CD4-positive, alpha-beta memory T cell (primary cell): ENCODE measurements around the gene DPY19L1. TPM values are rescaled to one million over a fixed set of nuclear protein-coding genes. Genes with fewer than 3 reads are reported as not detected.
"Not testable (repeated sequence)": the region's sequence is repeated elsewhere in the genome, so short reads cannot be mapped to it uniquely, and the experiment has no call there.

ENCODE experiments used
- CTCF ChIA-PET: fragments of 350-600 bp; sonication (Branson Sonifier 250); formaldehyde crosslinking; loops from one replicate; lab custom pipeline; 2021; ENCODE audit warnings: inconsistent platforms; ENCODE audit not compliant: partially characterized antibody; lab: Charles Lee
- POLR2A ChIA-PET: fragments of 350-600 bp; sonication (Branson Sonifier 250); formaldehyde crosslinking; loops from one replicate; lab custom pipeline; 2021; ENCODE audit not compliant: partially characterized antibody; lab: Charles Lee
- DNase-seq, 5 donors: peaks; one replicate each; pipeline versions ENCODE4 v3.0.0 to v3.0.0-alpha.2; 2020 to 2022; ENCODE audit warnings: mixed read lengths in 1 of 5
- H3K27ac ChIP-seq: one replicate; pipeline ENCODE4 v1.7.0; 2013; ENCODE audit warnings: low read depth, low read length
- H3K27me3 ChIP-seq: 2 replicates; pipeline ENCODE4 v1.7.0; 2013; ENCODE audit warnings: mild to moderate bottlenecking, low read length, moderate library complexity; ENCODE audit not compliant: insufficient read depth
- H3K36me3 ChIP-seq: 2 replicates; pipeline ENCODE4 v1.7.0; 2013; ENCODE audit warnings: mild to moderate bottlenecking, low read length, moderate library complexity; ENCODE audit not compliant: insufficient read depth
- H3K4me1 ChIP-seq: 2 replicates; pipeline ENCODE4 v1.7.0; 2013; ENCODE audit warnings: mild to moderate bottlenecking, low read length, moderate library complexity; ENCODE audit not compliant: insufficient read depth
- H3K4me3 ChIP-seq, 2 donors: one replicate each; pipeline ENCODE4 v1.7.0; 2013; ENCODE audit warnings: low read length in 2 of 2, mild to moderate bottlenecking in 1 of 2
- H3K9me3 ChIP-seq, 2 donors: one replicate each; pipeline ENCODE4 v1.7.0; 2013; ENCODE audit warnings: low read length in 2 of 2, control low read depth in 1 of 2; ENCODE audit not compliant: control insufficient read depth in 1 of 2
- H3K27ac Mint-ChIP-seq, 7 donors: one replicate each; pipeline ENCODE4 v1.8.0; 2020 to 2021; ENCODE audit warnings: mixed read lengths in 7 of 7, mild to moderate bottlenecking in 6 of 7, inconsistent platforms in 3 of 7, moderate library complexity in 3 of 7
- H3K27me3 Mint-ChIP-seq, 2 donors: one replicate each; pipeline ENCODE4 v1.8.0; 2020 to 2021; ENCODE audit warnings: mixed read lengths in 2 of 2
- H3K36me3 Mint-ChIP-seq, 2 donors: one replicate each; pipeline ENCODE4 v1.8.0; 2020 to 2021; ENCODE audit warnings: mixed read lengths in 2 of 2, inconsistent platforms in 1 of 2, mild to moderate bottlenecking in 1 of 2
- H3K4me1 Mint-ChIP-seq, 4 donors: one replicate each; pipeline ENCODE4 v1.8.0; 2020 to 2021; ENCODE audit warnings: mixed read lengths in 4 of 4, mild to moderate bottlenecking in 1 of 4
- H3K4me3 Mint-ChIP-seq, 8 donors: one replicate each; pipeline ENCODE4 v1.8.0; 2020 to 2021; ENCODE audit warnings: mixed read lengths in 8 of 8, mild to moderate bottlenecking in 7 of 8, moderate library complexity in 6 of 8, inconsistent platforms in 3 of 8
- H3K9me3 Mint-ChIP-seq, 8 donors: one replicate each; pipeline ENCODE4 v1.8.0; 2020 to 2021; ENCODE audit warnings: mixed read lengths in 8 of 8, mild to moderate bottlenecking in 5 of 8, inconsistent platforms in 3 of 8, moderate library complexity in 1 of 8
- intact Hi-C: fragments of 100-400 bp; cut with micrococcal nuclease; formaldehyde crosslinking; loops from one replicate; pipeline ENCODE4 v1.15.1; 2023
- polyA plus RNA-seq, 2 donors: library from polyadenylated mRNA; unstranded; fragments of 300-500 nt; fragmentation: Illumina TruSeq; gene quantifications; one replicate each; pipeline ENCODE4 v1.2.3, GENCODE V29; 2021
- total RNA-seq, 2 experiments: library from RNA; stranded (reverse); gene quantifications; one replicate each; pipeline ENCODE4 v1.2.3, GENCODE V29; 2021

The DPY19L1 gene
- total and polyA plus RNA-seq, 4 experiments from 2014 or later: 0.75 to 15.9 (median 7.8) TPM

DNA sequence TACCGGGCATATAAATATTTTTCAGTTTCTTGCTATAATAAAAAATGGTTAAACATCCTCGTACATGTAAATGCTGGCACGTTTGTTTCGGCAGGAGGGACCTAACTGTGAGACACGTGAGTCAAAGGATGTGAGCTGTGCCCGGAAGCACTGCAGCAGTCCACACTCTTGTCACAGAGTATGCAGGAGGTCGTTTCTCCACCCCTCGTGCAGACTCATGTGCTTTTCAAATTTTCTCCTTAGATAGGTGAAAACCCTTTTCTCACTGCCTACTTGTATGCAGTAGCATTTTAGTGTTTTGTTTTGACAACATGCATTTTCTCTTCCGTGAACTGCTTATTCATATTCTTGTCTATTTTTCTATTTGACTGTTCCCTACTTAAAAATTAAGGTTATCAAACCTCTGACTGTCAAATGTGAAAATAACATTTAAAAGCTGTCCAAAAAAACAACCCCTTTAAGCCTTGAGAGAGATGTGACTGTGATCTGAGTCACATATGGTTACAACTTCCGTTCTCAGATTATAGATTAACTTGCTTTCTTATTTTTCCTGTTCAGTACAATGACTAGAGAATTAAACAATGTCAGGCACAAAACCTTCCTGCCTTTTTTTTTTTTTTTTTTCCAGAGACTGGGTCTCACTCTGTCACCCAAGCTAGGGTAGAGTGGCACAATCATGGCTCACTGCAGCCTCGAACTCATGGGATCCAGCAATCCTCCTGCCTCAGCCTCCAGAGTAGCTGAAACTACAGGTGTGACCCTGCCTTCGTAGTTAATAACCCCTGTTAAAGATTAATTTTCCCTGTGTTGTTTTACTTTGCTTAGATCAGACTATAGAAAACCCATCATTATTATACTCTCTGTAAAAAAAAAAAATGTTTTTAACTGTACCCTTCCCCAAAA, 45.1 kb downstream of the DPY19L1 start:
- no peaks in the 10 kb centered on the region for H3K9me3 Mint-ChIP-seq
- H3K27me3 ChIP-seq: no peaks in the 10 kb centered on the region
- peaks cover 22% of the 10 kb centered on the region for H3K4me1 ChIP-seq
- H3K27ac Mint-ChIP-seq: peak overlapping the region; percentile 82 to 96 (median 93)
- no peaks in the 10 kb centered on the region for H3K36me3 Mint-ChIP-seq
- intact Hi-C loops: loop anchor here (1.0 kb wide), 1 partner anchor 43 kb away; no protein-coding TSS in a partner anchor
- H3K27ac ChIP-seq: peak overlapping the region; percentile 10
- H3K4me3 Mint-ChIP-seq: peak overlapping the region; percentile 65 to 94 (median 85)
- peak overlapping the region in 1 of 2 donors; percentile 25 for H3K4me3 ChIP-seq
- DNase-seq: peak; percentile 29 to 75 (median 34)
- peaks cover 16 to 27% (median 21%) of the 10 kb centered on the region in 4 donors for H3K4me1 Mint-ChIP-seq
- no peaks in the 10 kb centered on the region for H3K36me3 ChIP-seq
- H3K9me3 ChIP-seq: no peaks in the 10 kb centered on the region
- CTCF ChIA-PET: no interaction called here
- H3K27me3 Mint-ChIP-seq: no peaks in the 10 kb centered on the region
- POLR2A ChIA-PET: interaction anchor here (2.2 kb wide), 1 partner anchor 44 kb away, joined by 8 read pairs; no protein-coding TSS in a partner anchor

DNA sequence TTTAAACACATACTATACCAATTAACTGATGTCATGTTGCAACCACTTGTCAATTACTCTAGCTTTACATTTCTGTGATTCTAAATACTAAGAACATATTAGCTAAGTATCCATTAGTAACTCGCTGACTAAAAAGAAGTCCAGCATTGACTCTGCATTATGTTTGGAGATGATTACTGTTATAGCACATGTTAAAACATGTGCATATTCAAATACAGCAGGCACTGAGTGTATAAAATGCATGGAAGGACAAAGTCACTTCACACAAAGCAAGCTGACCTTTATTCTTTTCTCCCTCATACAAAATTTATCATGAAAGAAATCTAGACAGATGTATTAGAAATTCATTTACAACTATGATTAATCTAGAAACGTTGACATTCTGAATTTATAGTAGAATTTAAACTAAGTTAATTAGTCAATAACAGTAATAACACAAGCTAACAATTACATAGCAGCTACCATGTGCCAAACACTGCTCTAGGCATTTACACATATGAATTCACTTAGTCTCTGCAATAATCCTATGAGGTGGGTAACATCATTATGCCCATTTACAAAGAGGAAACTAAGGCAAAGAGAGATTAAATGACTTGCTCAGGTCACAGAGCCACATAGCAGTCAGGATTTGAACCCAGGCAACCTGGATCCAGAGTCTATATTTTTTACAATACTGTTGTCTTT, 48.7 kb downstream of the DPY19L1 start:
- H3K9me3 Mint-ChIP-seq: not testable (repeated sequence)

DNA sequence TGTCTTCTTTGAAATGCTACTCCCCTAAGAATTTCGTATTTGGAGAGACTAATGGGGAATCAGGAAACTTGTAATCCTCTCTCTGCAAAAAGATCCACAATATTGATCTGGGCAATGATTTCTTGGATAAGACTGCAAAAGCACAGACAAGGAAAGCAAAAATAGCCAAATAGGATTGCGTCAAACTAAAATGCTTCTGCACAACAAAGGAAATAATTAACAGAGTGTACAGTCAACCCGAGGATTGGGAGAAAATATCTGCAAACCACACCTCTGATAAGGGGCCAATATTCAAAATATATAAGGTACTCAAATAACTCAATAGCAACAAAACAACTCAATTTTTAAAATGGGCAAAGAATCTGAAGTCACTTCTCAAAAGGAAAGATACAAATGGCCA, 52.1 kb downstream of the DPY19L1 start:
- H3K27me3 Mint-ChIP-seq, H3K9me3 ChIP-seq, POLR2A ChIA-PET, H3K4me1 ChIP-seq, H3K4me3 ChIP-seq, DNase-seq, H3K27ac ChIP-seq, H3K4me3 Mint-ChIP-seq, CTCF ChIA-PET, H3K9me3 Mint-ChIP-seq, H3K36me3 ChIP-seq, H3K27me3 ChIP-seq, H3K4me1 Mint-ChIP-seq, H3K27ac Mint-ChIP-seq, intact Hi-C loops: not testable (repeated sequence)
- H3K36me3 Mint-ChIP-seq: peaks cover 10 to 21% of the 10 kb centered on the region in 2 donors

More for the DNA sequence above, 48.7 kb downstream of the DPY19L1 start:
- H3K36me3 Mint-ChIP-seq, H3K27ac Mint-ChIP-seq, H3K27ac ChIP-seq, intact Hi-C loops, DNase-seq, H3K4me3 ChIP-seq, H3K36me3 ChIP-seq, H3K27me3 Mint-ChIP-seq, CTCF ChIA-PET, H3K9me3 ChIP-seq, H3K27me3 ChIP-seq, POLR2A ChIA-PET, H3K4me3 Mint-ChIP-seq: not testable (repeated sequence)
- peaks cover 16 to 27% (median 21%) of the 10 kb centered on the region in 4 donors for H3K4me1 Mint-ChIP-seq
- peaks cover 22% of the 10 kb centered on the region for H3K4me1 ChIP-seq

DNA sequence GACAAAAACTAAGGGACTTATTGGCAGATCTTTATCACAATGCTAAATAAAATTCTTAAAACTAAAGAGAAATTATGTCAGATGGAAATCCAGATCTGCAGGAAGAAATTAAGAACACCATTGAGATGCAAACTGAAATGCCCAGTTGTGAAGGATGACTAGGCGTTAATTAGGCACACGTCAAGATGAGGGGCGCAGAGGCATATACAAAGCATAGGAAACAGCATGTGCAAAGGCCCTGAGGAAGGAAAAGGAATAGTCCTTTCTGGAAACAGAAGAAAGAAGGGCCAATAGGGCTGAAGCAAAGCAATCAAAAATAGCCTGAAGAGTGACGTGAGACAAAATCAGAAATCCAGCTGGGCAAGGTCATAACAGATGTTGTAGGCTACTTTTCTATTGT, 53.1 kb downstream of the DPY19L1 start:
- H3K36me3 ChIP-seq, H3K4me1 ChIP-seq, H3K9me3 Mint-ChIP-seq, CTCF ChIA-PET, POLR2A ChIA-PET, DNase-seq, H3K4me3 ChIP-seq, H3K27me3 ChIP-seq, H3K9me3 ChIP-seq, H3K27ac Mint-ChIP-seq, H3K27ac ChIP-seq, intact Hi-C loops, H3K27me3 Mint-ChIP-seq, H3K4me1 Mint-ChIP-seq: not testable (repeated sequence)
- peaks cover 10 to 21% of the 10 kb centered on the region in 2 donors for H3K36me3 Mint-ChIP-seq
- peak overlapping the region in 1 of 8 donors; percentile 43 for H3K4me3 Mint-ChIP-seq

DNA sequence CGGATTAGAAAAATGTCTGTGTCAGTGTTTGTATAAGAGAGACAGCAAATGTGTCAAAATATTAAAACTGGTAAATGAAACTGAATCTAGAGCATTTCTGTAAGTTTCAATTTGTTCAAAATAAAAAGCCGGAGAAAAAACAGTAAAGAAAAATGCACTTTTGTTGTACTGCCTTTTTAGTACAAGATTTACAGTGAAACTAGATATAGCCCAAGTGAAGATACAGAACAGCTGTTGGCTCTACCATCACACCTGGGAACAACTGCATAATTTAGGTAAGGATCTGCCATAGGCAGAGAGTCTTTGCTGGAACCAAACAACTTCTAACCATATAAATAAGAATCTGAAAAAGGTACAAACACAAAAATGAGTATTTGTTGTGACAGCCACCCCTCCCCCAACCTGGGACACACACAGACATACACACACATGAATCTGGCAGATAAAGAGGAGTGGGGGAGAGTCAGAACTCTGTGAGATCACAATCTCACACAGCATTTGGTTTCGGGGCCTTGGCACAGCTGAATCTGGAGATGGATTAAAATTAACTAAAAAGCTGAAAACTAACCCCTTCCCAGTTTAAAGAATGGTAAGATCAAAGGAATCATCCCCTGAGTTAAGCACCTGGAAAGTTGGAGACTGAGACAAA, 54.8 kb downstream of the DPY19L1 start:
- no peaks in the 10 kb centered on the region for H3K4me1 ChIP-seq
- no peaks in the 10 kb centered on the region for H3K4me1 Mint-ChIP-seq
- H3K4me3 ChIP-seq: no peak overlapping the region
- no peaks in the 10 kb centered on the region for H3K27me3 ChIP-seq
- no peak overlapping the region for H3K27ac Mint-ChIP-seq
- peaks cover 0 to 3% (median 0%) of the 10 kb centered on the region in 8 donors for H3K9me3 Mint-ChIP-seq
- ChIA-PET POLR2A (no interaction called here), CTCF (no interaction called here)
- DNase-seq: no peak
- no peaks in the 10 kb centered on the region for H3K9me3 ChIP-seq
- H3K27me3 Mint-ChIP-seq: no peaks in the 10 kb centered on the region
- no peak overlapping the region for H3K27ac ChIP-seq
- no peak overlapping the region for H3K4me3 Mint-ChIP-seq
- intact Hi-C loops: no loop called here
- no peaks in the 10 kb centered on the region for H3K36me3 ChIP-seq
- H3K36me3 Mint-ChIP-seq: peaks cover 10 to 21% of the 10 kb centered on the region in 2 donors

DNA sequence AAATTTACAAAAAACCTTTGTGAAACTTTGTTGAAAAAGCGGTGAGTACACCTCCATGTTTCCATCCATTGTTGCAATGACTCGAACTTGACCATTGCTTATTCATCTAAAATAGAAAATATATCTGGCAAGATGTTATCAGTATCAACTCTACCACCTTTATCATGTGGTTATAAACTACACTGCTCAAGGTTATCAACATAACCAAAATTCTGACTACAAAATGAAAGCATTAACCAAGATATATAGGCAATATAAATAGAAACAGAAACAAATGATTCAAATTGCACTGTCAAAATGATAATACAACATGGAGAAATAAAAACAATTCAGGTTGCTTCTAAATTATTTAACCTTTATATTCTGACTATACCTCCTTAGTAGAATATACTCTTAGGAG, 58.2 kb downstream of the DPY19L1 start:
- intact Hi-C loops, H3K27me3 ChIP-seq, H3K9me3 ChIP-seq, H3K27me3 Mint-ChIP-seq, CTCF ChIA-PET, H3K9me3 Mint-ChIP-seq, H3K27ac ChIP-seq, DNase-seq, H3K4me3 Mint-ChIP-seq, H3K4me3 ChIP-seq, H3K36me3 ChIP-seq, H3K4me1 Mint-ChIP-seq, POLR2A ChIA-PET, H3K4me1 ChIP-seq, H3K27ac Mint-ChIP-seq: not testable (repeated sequence)
- peaks cover 8 to 18% of the 10 kb centered on the region in 2 donors for H3K36me3 Mint-ChIP-seq

DNA sequence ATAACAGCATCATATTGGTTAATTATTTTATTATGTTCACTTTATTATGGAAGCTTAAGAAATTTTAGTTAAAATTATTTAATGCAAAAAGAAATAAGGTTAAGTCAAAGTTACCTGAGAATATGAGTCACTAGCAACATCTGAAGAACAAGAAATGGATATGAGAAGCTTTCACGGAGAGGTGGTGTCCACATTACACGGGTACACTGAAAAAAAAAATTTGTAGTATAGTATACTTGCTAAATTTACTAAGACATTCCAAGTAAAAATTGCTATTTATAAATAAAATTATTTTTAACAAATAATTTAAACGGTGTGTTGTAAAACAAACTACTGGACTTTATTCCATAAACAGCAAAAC, 63.9 kb downstream of the DPY19L1 start:
- Mint-ChIP-seq H3K27me3 (no peaks in the 10 kb centered on the region), H3K9me3 (no peaks in the 10 kb centered on the region), H3K4me1 (peaks cover 0 to 7% (median 2%) of the 10 kb centered on the region in 4 donors), H3K4me3 (no peak overlapping the region), H3K27ac (no peak overlapping the region), H3K36me3 (peaks cover 18 to 22% of the 10 kb centered on the region in 2 donors)
- H3K9me3 ChIP-seq: no peaks in the 10 kb centered on the region
- no peak overlapping the region for H3K4me3 ChIP-seq
- no peaks in the 10 kb centered on the region for H3K4me1 ChIP-seq
- no peaks in the 10 kb centered on the region for H3K36me3 ChIP-seq
- no peak overlapping the region for H3K27ac ChIP-seq
- intact Hi-C loops: no loop called here
- H3K27me3 ChIP-seq: no peaks in the 10 kb centered on the region
- CTCF ChIA-PET: interaction anchor here (1.4 kb wide), 1 partner anchor 149 kb away, joined by 3 read pairs; no protein-coding TSS in a partner anchor
- DNase-seq: no peak
- POLR2A ChIA-PET: no interaction called here
